GOT3 (cell line): ENCODE measurements around the gene WDR6.
A peak's percentile ranks its signal among the peaks of the same experiment; 100 is the strongest.

Experiments
- DNase-seq: peaks from one replicate; lab custom pipeline; 2025; ENCODE audit warnings: mixed read lengths; lab: John Stamatoyannopoulos, UW

Gene WDR6

GRCh38 chr3:49013738-49014660, 6.8 kb downstream of the WDR6 start:
- no peak for DNase-seq

- no peak for DNase-seq
These were observed 7.9 kb downstream of the WDR6 start for GRCh38 chr3:49015072-49015471.

- DNase-seq = no peak
These were observed 8.6 kb downstream of the WDR6 start for GRCh38 chr3:49015765-49016164.

- DNase-seq = no peak
These were observed 9.4 kb downstream of the WDR6 start for GRCh38 chr3:49016414-49017228.

GRCh38 chr3:49017229-49017970, 10.2 kb downstream of the WDR6 start:
- no peak for DNase-seq

- DNase-seq = peak; percentile 79
These were observed 10.9 kb downstream of the WDR6 start, which contains the start of gene DALRD3 for GRCh38 chr3:49017971-49018706. Gene DALRD3, minus strand, starts transcription at chr3:49018580. Its CDS starts 16 bp downstream, at chr3:49018564.

- DNase-seq = no peak
These were observed 11.5 kb downstream of the WDR6 start for GRCh38 chr3:49018707-49019006.

- DNase-seq = no peak
These were observed 12.7 kb downstream of the WDR6 start for GRCh38 chr3:49019941-49020329.

- DNase-seq = no peak
These were observed 13.4 kb downstream of the WDR6 start for GRCh38 chr3:49020330-49021212.

GRCh38 chr3:49021213-49021812, 14.1 kb downstream of the WDR6 start:
- DNase-seq = peak; percentile 93

GRCh38 chr3:49021813-49022687, 14.9 kb downstream of the WDR6 start, which contains the start of gene NDUFAF3:
Gene NDUFAF3, plus strand, starts transcription at chr3:49022121. Its CDS starts 24 bp downstream, at chr3:49022145.
- peak; percentile 75 for DNase-seq

- DNase-seq = no peak
These were observed 15.5 kb downstream of the WDR6 start for GRCh38 chr3:49022688-49023171.

GRCh38 chr3:49023775-49024174, 16.6 kb downstream of the WDR6 start:
- DNase-seq = no peak

- DNase-seq = no peak
These were observed 17.3 kb downstream of the WDR6 start for GRCh38 chr3:49024449-49024848.

- no peak for DNase-seq
These were observed 18.0 kb downstream of the WDR6 start for GRCh38 chr3:49025005-49025792.

GRCh38 chr3:49025793-49026520, 18.8 kb downstream of the WDR6 start:
- DNase-seq = no peak

GRCh38 chr3:49026536-49026935, 19.3 kb downstream of the WDR6 start:
- DNase-seq = no peak
